ENCODE data around the gene AKAP11. TPM values are rescaled to one million over a fixed set of nuclear protein-coding genes. Genes with fewer than 3 reads are reported as not detected.
A peak's percentile ranks its signal among the peaks of the same experiment; 100 is the strongest.

AKAP11 gene
- total and polyA plus RNA-seq, 9 of the 15 experiments (the other 6 are each of a cell fraction or from before 2014, with no cell fraction given): 2.2 to 31.3 (median 10.9) TPM

DNA sequence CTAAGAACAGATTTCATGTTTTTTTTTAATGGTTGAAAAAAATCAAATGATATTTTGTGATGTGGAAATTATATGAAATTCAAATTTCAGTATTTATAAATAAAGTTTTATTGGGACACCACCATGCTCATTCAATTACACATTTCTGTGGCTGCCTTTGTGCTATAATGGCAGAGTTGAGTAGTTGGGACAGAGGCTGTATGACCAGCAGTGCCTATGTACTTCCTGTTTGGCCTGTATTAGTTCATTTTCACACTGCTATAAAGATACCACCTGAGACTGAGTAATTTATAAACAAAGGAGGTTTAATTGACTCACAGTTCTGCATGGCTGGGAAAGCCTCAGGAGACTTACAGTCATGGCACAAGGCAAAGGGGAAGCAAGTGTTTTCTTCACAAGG lies 33.6 kb downstream of the AKAP11 start:
- no peak overlapping the region for H3K9ac ChIP-seq (ENCODE audit: insufficient read depth in 1 of 2, low read depth in 2 of 2, low read length in 2 of 2)
- ATAC-seq (no peak), FAIRE-seq (no peak), DNase-seq (ENCODE audit: extremely low read depth in 1 of 4, low spot score in 3 of 4) (no peak)
- POLR2A ChIA-PET: no interaction called here
- H3K4me1 ChIP-seq (replicated peaks in 1 of 2; ENCODE audit: control insufficient read depth in 2 of 2, insufficient read depth in 2 of 2, low read length in 2 of 2): no peaks in the 10 kb centered on the region
- TF ChIP-seq ELF2 (CRISPR knock-in tag; IDR thresholded peaks at IDR 0.05) (no peak), ZBTB40 (IDR thresholded peaks at IDR 0.05) (peak; percentile 79), ZBTB40 (CRISPR knock-in tag; IDR thresholded peaks at IDR 0.05) (peak; percentile 64)
- CTCF ChIA-PET (ENCODE audit: low intra/inter-chr PET ratio): no interaction called here
- H3K36me3 ChIP-seq (ENCODE audit: control insufficient read depth, insufficient read depth, low read length): peaks cover 80% of the 10 kb centered on the region
- H3K79me2 ChIP-seq (ENCODE audit: control insufficient read depth, insufficient read depth, low read length): no peaks in the 10 kb centered on the region
- H3K4me3 ChIP-seq: no peak overlapping the region
- H3K27ac ChIP-seq (ENCODE audit: extremely low read depth, low read depth, low read length): no peak overlapping the region
- H3K9me3 ChIP-seq (replicated peaks; ENCODE audit: control insufficient read depth, insufficient read depth, low read depth, low read length): peaks cover 3% of the 10 kb centered on the region; the same call in 1 of the 2 replicates
- no peaks in the 10 kb centered on the region for H3K9me1 ChIP-seq (ENCODE audit: control insufficient read depth, insufficient read depth, low read length)
- intact Hi-C loops (cut with micrococcal nuclease) (no loop called here), in situ Hi-C loops (cut with MboI) (no loop called here)
- no peaks in the 10 kb centered on the region for H3K27me3 ChIP-seq (ENCODE audit: control insufficient read depth in 2 of 2, insufficient read depth in 2 of 2, low read length in 2 of 2)
- no peak overlapping the region for H3K4me2 ChIP-seq (ENCODE audit: insufficient read depth, low read length)
- H4K20me1 ChIP-seq (replicated peaks; ENCODE audit: control insufficient read depth, insufficient read depth, low read length): no peaks in the 10 kb centered on the region
- no TSS peak for BruUV-seq (replicated peaks)
- H2AFZ ChIP-seq (ENCODE audit: low read depth, low read length): no peak overlapping the region

All from K562 (cell line).